Stomach (tissue), 4 donors: ENCODE data around the gene C9orf50.

Experiments used
- CTCF ChIP-seq, 7 experiments: fragments of 450-650 bp in 4 of 7; fragments of 200-600 bp in 3 of 7; sonication (generic) in 3 of 7; IDR thresholded peaks; one replicate each; pipeline ENCODE4 v1.5.1; 2016 to 2019; ENCODE audit warnings: antibody characterized with exemption in 7 of 7, control low read depth in 2 of 7, mild to moderate bottlenecking in 1 of 7
- EP300 ChIP-seq: sonication (generic); formaldehyde crosslinking; IDR thresholded peaks from one replicate; pipeline ENCODE4 v1.6.1; 2017; ENCODE audit warnings: antibody characterized with exemption
- POLR2A ChIP-seq, 4 donors: fragments of 450-650 bp; IDR thresholded peaks; one replicate each; pipeline ENCODE4 v1.6.1; 2016; ENCODE audit warnings: antibody characterized with exemption in 4 of 4, control low read depth in 2 of 4, mild to moderate bottlenecking in 1 of 4, moderate library complexity in 1 of 4
- POLR2AphosphoS5 ChIP-seq, 3 donors: sonication (generic); formaldehyde crosslinking; IDR thresholded peaks; one replicate each; pipeline ENCODE4 v1.6.1; 2016; ENCODE audit warnings: antibody characterized with exemption in 3 of 3

GRCh38 chr9:129631674-129632129 is 10.8 kb upstream of the C9orf50 start:
- no peak for TF ChIP-seq CTCF (IDR thresholded peaks at IDR 0.05)
- no peak for TF ChIP-seq POLR2A (IDR thresholded peaks at IDR 0.05)
- no peak for TF ChIP-seq POLR2AphosphoS5 (IDR thresholded peaks at IDR 0.05)
- TF ChIP-seq EP300 = no peak
